Activated CD8-positive, alpha-beta memory T cell treated with anti-CD3 and anti-CD28 coated beads for 24 hours (primary cell): ENCODE data around the gene NDUFS7.

Experiments
- DNase-seq: peaks from one replicate; pipeline ENCODE4 v3.0.0-alpha.2; 2020

NDUFS7 gene

DNA sequence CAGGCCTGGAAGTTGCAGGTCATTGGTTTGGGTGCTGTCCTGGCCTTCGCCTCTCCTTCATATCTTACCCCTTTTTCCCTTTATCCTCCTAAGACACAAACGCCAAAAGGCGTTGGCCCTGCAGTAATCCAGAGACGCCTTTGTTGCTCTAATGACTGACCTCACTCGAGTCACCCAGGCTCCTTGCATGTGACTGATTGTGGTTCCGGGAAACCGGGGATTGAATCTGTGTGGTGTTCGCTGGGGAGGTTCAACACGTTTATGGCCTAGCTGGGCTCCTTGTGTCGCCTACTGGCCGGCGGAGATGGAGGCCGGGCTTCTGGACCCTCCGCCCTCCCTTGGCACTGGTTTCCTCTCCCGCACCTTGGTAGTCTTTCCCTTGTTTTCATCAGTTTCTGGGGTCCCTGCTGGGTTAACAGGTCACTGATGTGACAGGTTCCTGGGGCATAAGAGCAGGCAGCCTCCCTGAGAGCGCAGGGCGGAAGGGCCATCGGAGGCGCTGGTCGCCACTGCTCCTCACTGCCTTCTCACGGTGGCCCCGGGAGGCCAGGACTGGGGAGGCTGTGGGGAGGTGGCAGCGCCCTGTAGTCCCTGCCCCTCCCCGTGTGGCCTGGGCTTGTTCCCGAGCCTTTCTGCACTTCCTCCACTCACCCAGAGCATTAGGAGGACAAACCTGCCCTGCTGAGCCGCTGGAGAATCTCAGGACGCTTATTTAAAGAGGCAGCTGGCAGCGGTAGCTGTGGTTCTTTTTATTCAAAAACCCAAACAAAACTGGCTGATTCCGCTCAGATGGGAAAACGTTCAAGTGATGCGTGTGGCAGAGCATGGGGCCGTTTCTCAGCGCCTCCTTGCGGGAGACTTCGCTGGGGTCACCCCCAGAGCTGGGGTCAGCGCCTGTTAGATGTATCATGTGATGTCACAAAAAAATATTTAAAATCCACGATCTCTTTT, 18.1 kb upstream of the NDUFS7 start:
- DNase-seq = no peak

GRCh38 chr19:1366296-1366695, 17.4 kb upstream of the NDUFS7 start:
- DNase-seq = no peak

- no peak for DNase-seq
Measured at GRCh38 chr19:1366899-1367870, 16.5 kb upstream of the NDUFS7 start.

DNA sequence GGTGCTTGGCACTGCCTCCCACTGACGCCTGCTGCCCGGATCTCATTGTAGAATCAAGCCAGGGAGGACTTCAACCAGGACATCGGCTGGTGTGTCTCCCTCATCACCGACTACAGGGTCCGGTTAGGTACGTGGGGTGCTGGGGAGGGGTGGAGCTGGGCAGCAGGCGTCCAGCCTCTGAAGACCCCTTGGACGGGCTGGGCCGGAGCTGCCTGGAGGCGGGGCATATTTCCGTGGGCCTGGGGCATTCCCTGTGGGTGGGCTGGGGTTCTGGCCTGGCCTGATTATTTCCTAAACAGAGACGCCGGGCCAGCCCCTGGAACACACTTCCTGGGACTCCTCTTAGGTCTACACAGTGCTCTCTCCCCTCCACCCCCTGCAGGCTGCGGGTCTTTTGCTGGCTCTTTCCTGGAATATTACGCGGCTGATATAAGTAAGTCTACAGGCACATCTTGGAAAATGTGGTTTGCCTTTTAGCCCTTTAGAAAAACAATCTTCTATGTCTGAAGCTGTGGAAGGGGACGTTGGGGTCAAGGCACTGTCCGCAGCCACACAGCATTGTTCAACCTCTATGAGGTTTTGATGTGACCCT, 14.4 kb upstream of the NDUFS7 start:
- DNase-seq = no peak

- no peak for DNase-seq
Measured at GRCh38 chr19:1370579-1371361, 12.9 kb upstream of the NDUFS7 start.

DNA sequence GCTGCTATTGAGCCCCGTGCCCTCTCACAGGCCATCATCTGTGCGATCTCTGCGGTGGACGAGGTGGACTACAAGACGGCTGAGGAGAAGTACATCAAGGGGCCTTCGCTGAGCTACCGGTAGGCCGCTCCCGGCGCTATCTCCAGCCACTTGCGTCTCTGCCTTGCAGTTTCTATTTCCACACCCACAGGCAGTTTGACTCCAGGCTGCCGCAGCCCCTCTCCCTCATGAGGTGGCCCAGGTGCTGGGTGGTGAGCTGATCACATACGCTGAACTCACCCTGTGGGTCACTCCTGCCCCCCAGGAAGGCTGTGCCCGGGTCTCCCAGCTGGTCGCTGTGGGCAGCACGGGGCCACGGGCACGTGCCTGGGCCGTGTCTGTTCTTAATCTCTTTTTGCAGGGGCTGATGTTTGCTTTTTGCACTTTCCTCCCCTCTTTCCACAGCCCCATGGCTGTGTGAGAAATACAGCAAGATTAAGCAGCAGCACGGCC, 10.6 kb upstream of the NDUFS7 start:
- DNase-seq = no peak

DNA sequence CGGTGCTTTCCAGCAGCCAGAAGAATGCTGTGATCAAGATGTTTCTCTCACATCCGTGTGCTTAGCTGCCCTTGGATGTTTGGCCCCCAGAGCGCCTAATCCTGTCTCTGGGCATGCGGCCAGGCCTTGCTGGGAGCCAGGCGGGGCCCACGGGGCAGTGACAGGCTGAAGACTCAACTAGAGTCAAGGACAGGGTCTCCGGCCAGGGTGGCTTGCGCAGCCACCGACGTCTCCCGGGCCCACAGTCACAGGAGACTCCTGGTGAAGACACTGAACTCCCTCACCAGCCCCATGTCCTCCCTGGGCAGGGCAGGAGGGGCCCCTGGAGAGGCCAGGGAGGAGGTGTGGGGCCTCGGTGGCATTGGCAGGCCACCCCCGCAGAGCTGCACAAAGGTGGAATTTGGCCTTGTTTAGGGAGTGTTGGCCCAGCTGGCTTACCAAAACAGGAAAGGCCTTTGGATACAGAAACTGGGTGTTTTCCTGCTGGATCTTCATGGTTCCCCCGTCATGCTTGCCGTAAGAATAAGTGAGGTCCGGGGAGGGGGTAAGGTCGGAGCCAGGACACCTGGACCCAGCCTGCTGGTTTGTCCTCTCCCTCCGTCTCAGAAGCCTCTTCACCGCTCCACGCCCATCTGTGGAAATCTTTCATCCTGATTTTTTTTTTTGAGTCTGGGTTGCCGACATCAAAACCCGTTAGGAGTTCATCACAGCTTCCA, 10.0 kb upstream of the NDUFS7 start:
- no peak for DNase-seq

- DNase-seq = no peak
Measured at GRCh38 chr19:1374250-1374577, 9.5 kb upstream of the NDUFS7 start.

DNA sequence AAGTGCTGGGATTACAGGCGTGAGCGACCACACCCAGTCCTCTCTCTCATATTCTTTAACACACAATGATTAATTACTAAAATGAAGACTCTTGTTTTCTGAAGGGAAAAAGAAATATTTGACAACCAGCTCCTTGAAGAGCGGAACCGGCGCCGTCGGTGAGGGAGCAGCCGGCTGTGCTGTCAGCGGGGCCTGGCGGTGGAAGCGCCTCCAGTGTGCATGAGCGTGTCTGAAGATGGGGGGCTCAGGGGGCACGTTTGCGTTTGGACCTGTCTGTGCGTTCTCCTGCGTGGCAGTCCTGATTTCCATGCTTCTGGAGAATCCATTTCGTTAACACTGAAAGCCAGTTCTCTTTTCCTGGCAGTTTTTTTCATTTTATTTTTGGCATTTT, 7.3 kb upstream of the NDUFS7 start:
- DNase-seq = no peak

DNA sequence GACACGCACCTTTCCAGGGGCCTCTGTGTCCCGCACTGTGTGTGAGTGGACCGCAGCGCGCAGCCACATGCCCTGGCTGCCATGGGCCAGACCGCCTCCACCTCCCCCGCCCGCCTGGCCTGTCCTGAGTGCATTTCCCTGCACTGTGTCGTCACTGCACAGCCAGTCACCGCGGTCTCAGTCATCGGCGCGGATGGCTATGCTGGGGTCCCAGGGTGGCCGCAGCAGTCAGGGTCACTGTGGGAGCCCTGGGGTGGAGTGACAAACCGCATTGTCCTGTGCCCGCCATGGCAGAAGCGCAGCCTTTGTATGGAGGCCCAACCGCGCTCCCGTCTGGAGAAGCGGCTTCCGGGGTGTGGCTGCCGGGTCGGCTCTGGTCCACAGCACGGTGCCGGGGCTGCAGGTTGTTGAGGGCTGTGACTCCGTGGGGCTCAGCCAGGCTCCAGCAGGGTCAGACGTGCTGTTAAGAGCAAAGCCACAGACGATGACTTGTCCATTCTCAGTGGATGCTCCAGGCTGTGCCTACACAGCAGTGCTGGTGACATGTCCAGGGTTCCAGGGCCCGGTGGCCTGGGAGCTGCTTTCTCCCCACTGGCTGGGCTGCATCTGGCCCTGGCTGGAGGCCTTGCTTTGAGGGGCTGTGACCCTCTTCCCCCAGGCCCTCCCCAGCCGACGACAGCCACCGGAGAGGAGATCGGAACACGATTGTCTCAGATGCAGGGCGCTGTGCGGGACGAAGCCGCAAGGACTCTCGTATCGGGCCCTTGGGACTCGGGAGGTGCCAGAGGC, 6.3 kb upstream of the NDUFS7 start:
- DNase-seq = no peak

- DNase-seq = no peak
Measured at GRCh38 chr19:1377965-1378785, 5.5 kb upstream of the NDUFS7 start.

- DNase-seq = no peak
Measured at GRCh38 chr19:1379126-1379905, 4.4 kb upstream of the NDUFS7 start.

- DNase-seq = no peak
Measured at GRCh38 chr19:1379961-1380489, 3.7 kb upstream of the NDUFS7 start.

DNA sequence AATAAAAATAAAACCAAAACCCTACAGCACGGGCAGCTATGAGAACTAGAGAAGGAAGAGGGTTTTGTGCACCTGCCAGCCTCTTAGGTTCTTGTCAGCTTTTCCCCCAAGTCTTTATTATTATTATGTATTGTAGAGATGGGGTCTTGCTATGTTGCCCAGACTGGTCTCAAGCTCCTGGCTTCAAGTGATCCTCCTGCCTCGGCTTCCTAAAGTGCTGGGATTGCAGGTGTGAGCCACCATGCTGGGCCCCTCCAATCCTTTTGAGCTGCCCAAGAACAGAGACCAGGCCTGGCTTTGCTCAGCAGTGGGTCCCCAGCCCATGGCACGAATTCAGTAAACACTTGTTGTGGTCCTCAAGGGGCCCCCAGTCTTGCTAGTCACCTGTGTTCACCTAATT, 1.5 kb upstream of the NDUFS7 start:
- no peak for DNase-seq

GRCh38 chr19:1383017-1383311, 743 bp upstream of the NDUFS7 start:
- DNase-seq = no peak

- no peak for DNase-seq
Measured at GRCh38 chr19:1384085-1384462, 367 bp downstream of the NDUFS7 start.

DNA sequence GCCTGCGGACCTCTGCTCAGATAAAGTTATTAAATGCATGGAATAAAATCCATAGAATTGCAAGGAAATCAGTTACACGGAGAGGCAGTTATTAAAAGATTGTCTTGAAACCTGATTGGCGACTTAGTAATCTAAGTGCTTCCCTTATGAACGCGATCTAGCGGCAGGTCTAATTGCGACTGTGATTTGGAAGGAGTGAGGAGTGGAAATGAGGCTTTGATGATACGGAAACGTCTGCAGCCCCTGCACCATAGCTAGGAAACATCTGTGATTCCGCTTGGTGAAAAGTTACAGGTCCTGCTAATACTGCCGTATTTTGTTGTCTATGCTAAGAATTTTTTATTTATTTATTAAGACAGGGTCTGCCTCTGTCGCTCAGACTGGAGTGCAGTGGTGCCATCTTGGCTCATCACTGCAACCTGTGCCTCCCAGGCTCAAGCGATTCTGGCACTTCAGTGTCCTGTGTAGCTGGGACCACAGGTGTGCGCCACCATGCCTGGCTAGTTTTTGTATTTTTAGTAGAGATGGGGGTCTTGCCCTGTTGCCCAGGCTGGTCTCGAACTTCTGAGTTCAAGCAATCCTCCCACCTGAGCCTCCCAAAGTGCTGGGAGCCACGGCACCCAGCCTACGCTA, 887 bp downstream of the NDUFS7 start:
- no peak for DNase-seq

- DNase-seq = no peak
Measured at GRCh38 chr19:1385816-1386215, 2.1 kb downstream of the NDUFS7 start.
